ENCODE measurements around the gene ZSWIM4. TPM values are rescaled to one million over a fixed set of nuclear protein-coding genes. Genes with fewer than 3 reads are reported as not detected.

The ZSWIM4 gene
- total and polyA plus RNA-seq, 4 donors, result 2.9 to 10.5 (median 6.7) TPM

DNA sequence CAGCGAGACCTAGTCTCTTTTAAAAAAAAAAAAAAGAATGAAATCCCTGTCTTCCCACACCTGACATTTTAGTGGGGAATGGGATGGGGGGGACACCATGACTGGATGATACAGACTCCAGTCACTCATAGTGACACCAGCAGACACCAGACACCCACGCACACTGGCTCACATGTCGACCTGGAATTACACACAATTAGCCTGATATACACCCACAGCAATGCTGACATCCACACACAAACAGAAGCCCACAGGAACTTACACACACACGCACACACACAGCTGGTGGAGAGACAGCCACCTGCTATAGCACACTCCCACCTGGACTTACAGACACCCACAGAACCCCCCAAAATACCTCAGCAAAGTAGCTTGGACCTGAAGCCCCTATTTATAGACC, 73.4 kb downstream of the ZSWIM4 start:
- Histone ChIP-seq H3K4me3 (ENCODE audit: low read depth, low read length) (no peak overlapping the region), H3K36me3 (ENCODE audit: control insufficient read depth, insufficient read depth, low read length) (peaks cover 35% of the 10 kb centered on the region), H3K27me3 (ENCODE audit: control insufficient read depth, insufficient read depth, low read length) (no peaks in the 10 kb centered on the region), H3K9me3 (ENCODE audit: control insufficient read depth, insufficient read depth, low read length) (no peaks in the 10 kb centered on the region), H3K27ac (ENCODE audit: low read depth, low read length) (no peak overlapping the region), H3K4me1 (ENCODE audit: control insufficient read depth, insufficient read depth, low read length) (peaks cover 47% of the 10 kb centered on the region)
- WGBS (ENCODE audit: insufficient coverage), result 88% methylated on average over 3 of the region's 4 CpGs
- no peak for DNase-seq (ENCODE audit: low read depth in 4 of 6, low spot score in 6 of 6)

- Histone ChIP-seq H3K4me3 (ENCODE audit: low read depth, low read length) (no peak overlapping the region), H3K27ac (ENCODE audit: low read depth, low read length) (no peak overlapping the region), H3K36me3 (ENCODE audit: control insufficient read depth, insufficient read depth, low read length) (peaks cover 39% of the 10 kb centered on the region), H3K27me3 (ENCODE audit: control insufficient read depth, insufficient read depth, low read length) (no peaks in the 10 kb centered on the region), H3K4me1 (ENCODE audit: control insufficient read depth, insufficient read depth, low read length) (peaks cover 46% of the 10 kb centered on the region), H3K9me3 (ENCODE audit: control insufficient read depth, insufficient read depth, low read length) (no peaks in the 10 kb centered on the region)
- DNase-seq (ENCODE audit: low read depth in 4 of 6, low spot score in 6 of 6), result no peak
- WGBS (ENCODE audit: insufficient coverage), result 61% methylated on average over 13 of the region's 13 CpGs
Observed at GRCh38 chr19:13869281-13869680, 74.0 kb downstream of the ZSWIM4 start.

GRCh38 chr19:13870873-13871272, 75.6 kb downstream of the ZSWIM4 start:
- Histone ChIP-seq H3K4me3 (ENCODE audit: low read depth, low read length) (no peak overlapping the region), H3K36me3 (ENCODE audit: control insufficient read depth, insufficient read depth, low read length) (peaks cover 47% of the 10 kb centered on the region), H3K27ac (ENCODE audit: low read depth, low read length) (no peak overlapping the region), H3K9me3 (ENCODE audit: control insufficient read depth, insufficient read depth, low read length) (no peaks in the 10 kb centered on the region), H3K4me1 (ENCODE audit: control insufficient read depth, insufficient read depth, low read length) (peaks cover 40% of the 10 kb centered on the region), H3K27me3 (ENCODE audit: control insufficient read depth, insufficient read depth, low read length) (no peaks in the 10 kb centered on the region)
- WGBS (ENCODE audit: insufficient coverage), result 33% methylated on average over 1 of the region's 4 CpGs
- no peak for DNase-seq (ENCODE audit: low read depth in 4 of 6, low spot score in 6 of 6)

DNA sequence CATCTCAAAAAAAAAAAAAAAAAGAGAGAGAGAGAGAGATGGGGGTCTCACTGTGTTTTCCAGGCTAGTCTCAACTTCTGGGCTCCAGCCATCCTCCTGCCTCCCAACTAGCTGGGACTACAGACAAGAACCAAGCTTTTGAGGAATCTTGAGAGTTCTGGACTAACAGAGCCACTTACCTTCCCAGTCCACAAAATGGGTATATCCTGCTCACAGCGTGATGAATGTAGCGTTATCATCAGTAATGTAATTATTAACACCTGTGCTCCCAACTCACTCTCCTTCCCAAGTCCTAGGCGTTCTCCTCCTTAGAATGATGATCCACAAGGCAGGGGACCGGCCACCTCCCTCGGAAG, 77.1 kb downstream of the ZSWIM4 start:
- H3K4me3 ChIP-seq (ENCODE audit: low read depth, low read length), result peak overlapping the region; percentile 37
- no peaks in the 10 kb centered on the region for H3K9me3 ChIP-seq (ENCODE audit: control insufficient read depth, insufficient read depth, low read length)
- peaks cover 33% of the 10 kb centered on the region for H3K4me1 ChIP-seq (ENCODE audit: control insufficient read depth, insufficient read depth, low read length)
- H3K27me3 ChIP-seq (ENCODE audit: control insufficient read depth, insufficient read depth, low read length), result no peaks in the 10 kb centered on the region
- 33% methylated on average over 3 of the region's 5 CpGs for WGBS (ENCODE audit: insufficient coverage)
- H3K36me3 ChIP-seq (ENCODE audit: control insufficient read depth, insufficient read depth, low read length), result peaks cover 56% of the 10 kb centered on the region
- DNase-seq (ENCODE audit: low read depth in 4 of 6, low spot score in 6 of 6), result no peak
- H3K27ac ChIP-seq (ENCODE audit: low read depth, low read length), result no peak overlapping the region

GRCh38 chr19:13872695-13873389, 77.6 kb downstream of the ZSWIM4 start:
- peak in 1 of 6 donors; percentile 60 for DNase-seq (ENCODE audit: low read depth in 4 of 6, low spot score in 6 of 6)
- Histone ChIP-seq H3K36me3 (ENCODE audit: control insufficient read depth, insufficient read depth, low read length) (peaks cover 58% of the 10 kb centered on the region), H3K27ac (ENCODE audit: low read depth, low read length) (no peak overlapping the region), H3K4me3 (ENCODE audit: low read depth, low read length) (peak overlapping the region; percentile 37), H3K4me1 (ENCODE audit: control insufficient read depth, insufficient read depth, low read length) (peaks cover 31% of the 10 kb centered on the region), H3K9me3 (ENCODE audit: control insufficient read depth, insufficient read depth, low read length) (no peaks in the 10 kb centered on the region), H3K27me3 (ENCODE audit: control insufficient read depth, insufficient read depth, low read length) (no peaks in the 10 kb centered on the region)
- WGBS (ENCODE audit: insufficient coverage), result 8% methylated on average over 39 of the region's 45 CpGs

DNA sequence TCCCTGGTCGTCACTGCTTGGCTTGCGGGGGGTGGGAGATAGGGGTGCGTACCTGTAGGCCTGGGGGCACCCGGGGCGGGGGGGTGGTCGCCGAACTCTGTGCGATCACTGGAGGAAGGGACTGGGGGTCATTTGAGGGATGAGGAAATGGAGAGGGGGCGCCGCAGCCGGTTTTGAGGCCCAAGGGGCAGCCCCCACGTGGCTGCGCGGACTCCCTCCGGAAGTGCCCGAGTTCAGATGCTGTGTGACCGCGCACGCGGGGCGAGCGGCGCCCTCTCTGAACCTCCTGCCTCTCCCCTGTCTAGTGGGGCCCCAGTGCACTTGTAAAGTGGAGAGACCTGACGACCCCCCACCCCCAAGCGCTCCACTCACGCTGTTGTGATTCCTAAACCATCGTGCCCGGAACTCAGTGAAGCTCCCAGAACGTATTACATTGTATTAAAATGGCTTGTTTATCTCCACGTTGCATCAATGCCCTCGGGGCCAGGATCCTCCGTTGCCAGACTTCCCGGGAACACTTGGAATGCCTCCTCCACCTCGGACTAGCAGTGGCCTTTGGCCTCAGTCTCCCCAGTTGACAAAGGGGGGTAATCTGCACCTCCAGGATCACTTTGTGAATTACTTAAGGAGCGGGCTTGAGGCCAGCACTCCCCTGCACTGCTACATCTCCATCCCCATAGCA, 78.7 kb downstream of the ZSWIM4 start:
- Histone ChIP-seq H3K27ac (ENCODE audit: low read depth, low read length) (no peak overlapping the region), H3K27me3 (ENCODE audit: control insufficient read depth, insufficient read depth, low read length) (no peaks in the 10 kb centered on the region), H3K4me3 (ENCODE audit: low read depth, low read length) (no peak overlapping the region), H3K36me3 (ENCODE audit: control insufficient read depth, insufficient read depth, low read length) (peaks cover 57% of the 10 kb centered on the region), H3K4me1 (ENCODE audit: control insufficient read depth, insufficient read depth, low read length) (peaks cover 30% of the 10 kb centered on the region), H3K9me3 (ENCODE audit: control insufficient read depth, insufficient read depth, low read length) (no peaks in the 10 kb centered on the region)
- WGBS (ENCODE audit: insufficient coverage), result 51% methylated on average over 21 of the region's 35 CpGs
- DNase-seq (ENCODE audit: low read depth in 4 of 6, low spot score in 6 of 6), result no peak

GRCh38 chr19:13875824-13876223, 80.6 kb downstream of the ZSWIM4 start:
- peaks cover 32% of the 10 kb centered on the region for H3K4me1 ChIP-seq (ENCODE audit: control insufficient read depth, insufficient read depth, low read length)
- no peak overlapping the region for H3K27ac ChIP-seq (ENCODE audit: low read depth, low read length)
- no peak overlapping the region for H3K4me3 ChIP-seq (ENCODE audit: low read depth, low read length)
- no peak for DNase-seq (ENCODE audit: low read depth in 4 of 6, low spot score in 6 of 6)
- H3K9me3 ChIP-seq (ENCODE audit: control insufficient read depth, insufficient read depth, low read length), result no peaks in the 10 kb centered on the region
- 73% methylated on average over 3 of the region's 5 CpGs for whole genome bisulfite sequencing (ENCODE audit: insufficient coverage)
- peaks cover 42% of the 10 kb centered on the region for H3K36me3 ChIP-seq (ENCODE audit: control insufficient read depth, insufficient read depth, low read length)
- H3K27me3 ChIP-seq (ENCODE audit: control insufficient read depth, insufficient read depth, low read length), result no peaks in the 10 kb centered on the region

DNA sequence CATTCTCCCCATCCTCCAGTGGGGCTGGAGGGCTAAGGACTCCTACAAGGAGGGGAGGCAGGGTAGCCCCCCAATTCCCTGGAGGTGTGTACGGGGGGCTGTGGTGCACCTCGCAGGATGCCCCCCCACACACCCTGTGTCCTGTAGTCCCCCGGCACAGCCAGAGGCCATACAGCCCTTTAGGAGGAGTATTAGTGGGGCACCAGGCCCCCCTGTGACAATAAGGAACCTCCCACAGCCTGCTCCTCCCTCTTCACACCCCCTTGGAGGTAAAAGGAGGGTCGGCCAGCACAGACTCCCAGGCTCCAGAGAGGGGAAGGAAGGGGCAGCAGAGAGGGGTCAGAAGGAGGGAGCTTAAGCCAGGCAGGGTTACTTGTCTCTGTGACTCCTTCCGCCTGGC, 81.6 kb downstream of the ZSWIM4 start, which contains the start of gene NANOS3:
NANOS3 (plus strand) TSS at position 301 of the 400 bp plus-strand sequence. CDS start 115 bp downstream, outside the sequence.
- Histone ChIP-seq H3K4me3 (ENCODE audit: low read depth, low read length) (no peak within 1 kb of the TSS), H3K27me3 (ENCODE audit: control insufficient read depth, insufficient read depth, low read length) (no peaks in the 10 kb centered on the region), H3K9me3 (ENCODE audit: control insufficient read depth, insufficient read depth, low read length) (no peaks in the 10 kb centered on the region), H3K27ac (ENCODE audit: low read depth, low read length) (no peak within 1 kb of the TSS), H3K4me1 (ENCODE audit: control insufficient read depth, insufficient read depth, low read length) (peaks cover 42% of the 10 kb centered on the region), H3K36me3 (ENCODE audit: control insufficient read depth, insufficient read depth, low read length) (peaks cover 36% of the 10 kb centered on the region)
- DNase-seq (ENCODE audit: low read depth in 4 of 6, low spot score in 6 of 6), result no peak
- WGBS (ENCODE audit: insufficient coverage), result 100% methylated on average over 1 of the region's 5 CpGs

- H3K4me1 ChIP-seq (ENCODE audit: control insufficient read depth, insufficient read depth, low read length), result peaks cover 47% of the 10 kb centered on the region
- peaks cover 36% of the 10 kb centered on the region for H3K36me3 ChIP-seq (ENCODE audit: control insufficient read depth, insufficient read depth, low read length)
- no peak for DNase-seq (ENCODE audit: low read depth in 4 of 6, low spot score in 6 of 6)
- no peak overlapping the region for H3K27ac ChIP-seq (ENCODE audit: low read depth, low read length)
- no peaks in the 10 kb centered on the region for H3K27me3 ChIP-seq (ENCODE audit: control insufficient read depth, insufficient read depth, low read length)
- WGBS (ENCODE audit: insufficient coverage), result 84% methylated on average over 24 of the region's 27 CpGs
- no peak overlapping the region for H3K4me3 ChIP-seq (ENCODE audit: low read depth, low read length)
- no peaks in the 10 kb centered on the region for H3K9me3 ChIP-seq (ENCODE audit: control insufficient read depth, insufficient read depth, low read length)
Observed at GRCh38 chr19:13877303-13877702, 82.1 kb downstream of the ZSWIM4 start.
